H7 (cell line): Measurements from ENCODE around the gene LBX2. TPM values are rescaled to one million over a fixed set of nuclear protein-coding genes. Genes with fewer than 3 reads are reported as not detected.

Experiments used
- DNase-seq: peaks from one replicate; pipeline ENCODE4 v3.0.0; 2012
- H3K27me3 ChIP-seq: 2 replicates; pipeline ENCODE4 v1.6.0; 2011; ENCODE audit warnings: mild to moderate bottlenecking, low read length; ENCODE audit not compliant: control insufficient read depth, insufficient read depth
- H3K36me3 ChIP-seq: replicated peaks from 2 replicates; pipeline ENCODE4 v1.5.1; 2011; ENCODE audit warnings: low read length; ENCODE audit not compliant: control insufficient read depth, insufficient read depth
- H3K4me3 ChIP-seq: 2 replicates; pipeline ENCODE4 v1.5.1; 2011; ENCODE audit warnings: low read depth, mild to moderate bottlenecking, control low read depth, low read length, moderate library complexity; ENCODE audit not compliant: insufficient read depth
- total RNA-seq: library from RNA; depleted of rRNA; stranded (reverse); fragments of >200 nt; shearing (Covaris generic); gene quantifications from 2 replicates; pipeline ENCODE4 v1.2.3, GENCODE V29; 2014; rRNA removed

The LBX2 gene
- total RNA-seq, 1 experiment from 2014 or later: 0.17 TPM

GRCh38 chr2:74454654-74455511 is 44.5 kb downstream of the LBX2 start, which contains the start of gene INO80B:
TSS of gene INO80B (plus strand) at chr2:74455087. CDS start at chr2:74455117, 30 bp downstream.
- peak; percentile 87 for DNase-seq
- Histone ChIP-seq H3K36me3 (no peaks in the 10 kb centered on the region), H3K27me3 (no peaks in the 10 kb centered on the region), H3K4me3 (peak within 1 kb of the TSS; percentile 59)

- Histone ChIP-seq H3K36me3 (no peaks in the 10 kb centered on the region), H3K4me3 (no peak overlapping the region), H3K27me3 (no peaks in the 10 kb centered on the region)
- no peak for DNase-seq
Measured at GRCh38 chr2:74450570-74451190, 48.7 kb downstream of the LBX2 start.

- Histone ChIP-seq H3K4me3 (no peak overlapping the region), H3K36me3 (no peaks in the 10 kb centered on the region), H3K27me3 (no peaks in the 10 kb centered on the region; the same call in 1 of the 2 replicates)
- DNase-seq: no peak
Measured at GRCh38 chr2:74448771-74449170, 50.6 kb downstream of the LBX2 start.

Other genes with a start within 250 kb of the LBX2 start
- 0.90 and 1.1 TPM in 2 replicates for gene SLC4A5, start 156.2 kb downstream of the LBX2 start, total RNA-seq
- 100 and 105 TPM in 2 replicates for gene DCTN1, start 119.3 kb downstream of the LBX2 start, total RNA-seq
- 0.83 and 1.6 TPM in 2 replicates for gene C2orf81, start 78.0 kb downstream of the LBX2 start, total RNA-seq
- 38.0 and 55.5 TPM in 2 replicates for gene WDR54, start 77.9 kb downstream of the LBX2 start, total RNA-seq
- 93.4 and 107 TPM in 2 replicates for gene RTKN, start 57.7 kb downstream of the LBX2 start, total RNA-seq
- gene INO80B, start 44.5 kb downstream of the LBX2 start, total RNA-seq: 9.6 and 11.3 TPM in 2 replicates
- 81.0 and 88.9 TPM in 2 replicates for gene WBP1, start 41.2 kb downstream of the LBX2 start, total RNA-seq
- gene MOGS, start 34.2 kb downstream of the LBX2 start, total RNA-seq: 91.2 and 98.8 TPM in 2 replicates
- 25.9 and 34.1 TPM in 2 replicates for gene MRPL53, start 26.9 kb downstream of the LBX2 start, total RNA-seq
- gene CCDC142, start 16.6 kb downstream of the LBX2 start, total RNA-seq: 9.8 and 12.0 TPM in 2 replicates
- gene TTC31, start 16.5 kb downstream of the LBX2 start, total RNA-seq: 20.4 and 22.5 TPM in 2 replicates
- gene PCGF1, start 8.1 kb upstream of the LBX2 start, total RNA-seq: 12.4 and 15.1 TPM in 2 replicates
- gene TLX2, start 14.8 kb upstream of the LBX2 start, total RNA-seq: not detected in 2 replicates
- 0.10 and 0.78 TPM in 2 replicates for gene DQX1, start 26.6 kb upstream of the LBX2 start, total RNA-seq
- gene AUP1, start 30.1 kb upstream of the LBX2 start, total RNA-seq: 99.5 and 105 TPM in 2 replicates
- 27.0 and 39.6 TPM in 2 replicates for gene HTRA2, start 30.3 kb upstream of the LBX2 start, total RNA-seq
- 6.6 and 7.7 TPM in 2 replicates for gene LOXL3, start 54.3 kb upstream of the LBX2 start, total RNA-seq
- gene DOK1, start 55.1 kb upstream of the LBX2 start, total RNA-seq: 4.9 and 6.9 TPM in 2 replicates
- 3.9 and 4.8 TPM in 2 replicates for gene M1AP, start 148.7 kb upstream of the LBX2 start, total RNA-seq
- gene SEMA4F, start 154.6 kb upstream of the LBX2 start, total RNA-seq: 1.1 and 1.3 TPM in 2 replicates